Neural cell (in vitro differentiated cells): Measurements from ENCODE around the gene ITPR2. TPM values are rescaled to one million over a fixed set of nuclear protein-coding genes. Genes with fewer than 3 reads are reported as not detected.

Experiments used
- H2AFZ ChIP-seq: fragments of 200-600, 300-800 bp; sonication (generic), shearing (Covaris generic); 2 replicates; pipeline ENCODE4 v1.6.0; 2014; ENCODE audit warnings: low read depth, mild to moderate bottlenecking, antibody characterized with exemption, low read length, moderate library complexity
- H3F3A ChIP-seq: fragments of 200-600 bp; shearing (Covaris generic); 2 replicates; pipeline ENCODE4 v1.6.1; 2016; ENCODE audit warnings: mild to moderate bottlenecking, moderate library complexity, mixed read lengths, antibody characterized with exemption, low read length; ENCODE audit not compliant: insufficient read depth, poor library complexity, severe bottlenecking
- H3K27ac ChIP-seq: fragments of 200-600, 300-800 bp; sonication (generic), shearing (Covaris generic); 2 replicates; pipeline ENCODE4 v1.5.1; 2014; ENCODE audit warnings: mild to moderate bottlenecking, low read length, moderate library complexity
- H3K27me3 ChIP-seq: fragments of 300-800, 200-600 bp; sonication (generic), shearing (Covaris generic); 2 replicates; pipeline ENCODE4 v1.6.0; 2014; ENCODE audit warnings: mild to moderate bottlenecking, low read depth, low read length, moderate library complexity; ENCODE audit not compliant: insufficient read depth
- H3K36me3 ChIP-seq: fragments of 300-800, 200-600 bp; sonication (generic), shearing (Covaris generic); 2 replicates; pipeline ENCODE4 v1.5.1; 2014; ENCODE audit warnings: mild to moderate bottlenecking, antibody characterized with exemption, low read length, moderate library complexity; ENCODE audit not compliant: insufficient read depth
- H3K4me2 ChIP-seq: fragments of 300-800, 200-600 bp; sonication (generic), shearing (Covaris generic); 2 replicates; pipeline ENCODE4 v1.6.0; 2014; ENCODE audit warnings: mild to moderate bottlenecking, low read length
- H3K4me3 ChIP-seq: fragments of 300-800, 200-600 bp; sonication (generic), shearing (Covaris generic); 2 replicates; pipeline ENCODE4 v1.5.1; 2014; ENCODE audit warnings: mild to moderate bottlenecking, low read length, moderate library complexity
- H3K79me2 ChIP-seq: fragments of 200-600 bp; shearing (Covaris generic); replicated peaks from 2 replicates; pipeline ENCODE4 v1.6.0; 2014; ENCODE audit warnings: mild to moderate bottlenecking, low read length, moderate library complexity; ENCODE audit not compliant: insufficient read depth
- H3K9ac ChIP-seq: fragments of 300-800, 200-600 bp; sonication (generic), shearing (Covaris generic); 2 replicates; pipeline ENCODE4 v1.6.1; 2016; ENCODE audit warnings: mild to moderate bottlenecking, low read length, mixed read lengths
- H3K9me2 ChIP-seq: fragments of 200-600 bp; shearing (Covaris generic); 2 replicates; pipeline ENCODE4 v1.6.1; 2016; ENCODE audit warnings: mild to moderate bottlenecking, low read length, mixed read lengths; ENCODE audit not compliant: insufficient read depth
- H3K9me3 ChIP-seq: fragments of 200-600, 300-800 bp; sonication (generic), shearing (Covaris generic); 2 replicates; pipeline ENCODE4 v1.6.1; 2016; ENCODE audit warnings: mild to moderate bottlenecking, mixed run types, low read length, moderate library complexity, mixed read lengths
- H4K20me1 ChIP-seq: fragments of 200-600 bp; shearing (Covaris generic); 2 replicates; pipeline ENCODE4 v1.6.1; 2016; ENCODE audit warnings: mild to moderate bottlenecking, mixed run types; ENCODE audit not compliant: insufficient read depth
- CTCF ChIP-seq: fragments of 450-650 bp; IDR thresholded peaks from 2 replicates; pipeline ENCODE4 v1.5.1; 2014; ENCODE audit warnings: antibody characterized with exemption, mild to moderate bottlenecking, moderate library complexity; ENCODE audit not compliant: poor library complexity, severe bottlenecking
- EP300 ChIP-seq: fragments of 450-650 bp; conservative IDR thresholded peaks from 2 replicates; pipeline ENCODE4 v1.6.1; 2014; ENCODE audit warnings: antibody characterized with exemption, mild to moderate bottlenecking, moderate library complexity; ENCODE audit not compliant: poor library complexity, severe bottlenecking
- EZH2 ChIP-seq: fragments of 200-600, 300-800 bp; shearing (Covaris generic), sonication (generic); IDR thresholded peaks from 2 replicates; pipeline ENCODE4 v1.6.1; 2014; ENCODE audit warnings: antibody characterized with exemption, low read length, borderline replicate concordance, mild to moderate bottlenecking; ENCODE audit not compliant: insufficient read depth, poor library complexity, severe bottlenecking
- MXI1 ChIP-seq: fragments of 450-650 bp; conservative IDR thresholded peaks from 2 replicates; pipeline ENCODE4 v1.6.1; 2014; ENCODE audit warnings: antibody characterized with exemption, mild to moderate bottlenecking; ENCODE audit not compliant: poor library complexity, severe bottlenecking
- POLR2AphosphoS5 ChIP-seq: IDR thresholded peaks from 2 replicates; pipeline ENCODE4 v1.6.1; 2012
- RAD21 ChIP-seq: fragments of 450-650 bp; conservative IDR thresholded peaks from 2 replicates; pipeline ENCODE4 v1.6.1; 2014; ENCODE audit warnings: antibody characterized with exemption, mild to moderate bottlenecking, moderate library complexity
- SMC3 ChIP-seq: fragments of 450-650 bp; conservative IDR thresholded peaks from 2 replicates; pipeline ENCODE4 v1.6.1; 2014; ENCODE audit warnings: antibody characterized with exemption, mild to moderate bottlenecking, moderate library complexity; ENCODE audit not compliant: poor library complexity
- TAF1 ChIP-seq: IDR thresholded peaks from 2 replicates; pipeline ENCODE4 v1.6.1; 2012; ENCODE audit warnings: low read depth
- polyA plus RNA-seq: library from polyadenylated mRNA; depleted of rRNA; stranded (reverse); fragments of >200 nt; gene quantifications from 2 replicates; pipeline ENCODE4 v1.2.3, GENCODE V29; 2014
- TF ChIP-seq, protein P1 (sequence below): IDR thresholded peaks from 2 replicates; pipeline ENCODE4 v1.6.1; 2012; ENCODE audit warnings: borderline replicate concordance

Gene ITPR2
- polyA plus RNA-seq, 1 donor from 2014 or later, result 2.0 TPM

DNA sequence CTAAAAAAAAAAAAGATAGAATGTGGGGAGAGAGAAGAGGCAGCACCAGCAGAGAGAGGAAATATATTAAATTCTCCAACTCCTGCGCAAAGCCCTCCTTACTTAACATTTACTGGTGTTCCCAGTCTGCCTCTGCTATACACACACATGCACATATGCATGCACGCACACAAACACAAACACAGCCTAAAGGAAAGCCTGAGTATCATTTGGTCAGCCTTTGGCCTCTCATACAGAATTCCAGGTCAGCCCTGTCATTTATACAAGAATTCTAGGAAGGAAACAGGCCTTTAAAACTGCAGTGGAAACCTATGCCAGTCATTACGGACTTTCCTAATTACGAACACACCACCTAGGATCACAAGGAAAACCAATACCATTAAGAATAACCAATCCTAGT, 269.4 kb downstream of the ITPR2 start:
- Histone ChIP-seq H3K4me2 (no peak overlapping the region), H3K4me3 (no peak overlapping the region), H3K9ac (no peak overlapping the region), H3K27ac (no peak overlapping the region), H3K79me2 (no peaks in the 10 kb centered on the region), H3K27me3 (no peaks in the 10 kb centered on the region), H3K9me2 (no peaks in the 10 kb centered on the region), H2AFZ (no peak overlapping the region), H3K9me3 (no peaks in the 10 kb centered on the region), H3F3A (no peaks in the 10 kb centered on the region), H4K20me1 (no peaks in the 10 kb centered on the region), H3K36me3 (no peaks in the 10 kb centered on the region)
- TF ChIP-seq RAD21 (no peak), TAF1 (no peak), EP300 (no peak), SMC3 (no peak), MXI1 (no peak), POLR2AphosphoS5 (no peak)

DNA sequence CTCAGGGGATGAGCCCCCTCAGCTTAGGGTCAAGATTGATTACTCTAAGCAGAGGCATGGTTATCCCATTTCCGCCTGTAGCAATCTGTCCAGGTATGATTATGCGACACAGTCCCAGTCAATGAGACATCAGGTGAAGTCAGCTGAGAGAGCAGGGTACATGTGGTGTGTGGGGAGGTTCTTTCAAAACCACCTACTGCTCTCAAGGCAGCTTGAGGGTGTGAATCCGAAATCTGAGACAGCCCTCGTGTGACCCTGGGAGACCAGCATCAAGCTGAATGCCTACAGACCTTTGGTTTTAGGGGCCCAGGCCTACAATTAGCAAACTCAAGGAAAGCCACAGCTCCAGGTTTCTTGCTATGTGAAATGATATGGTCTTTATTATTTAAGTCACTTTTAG, 275.7 kb downstream of the ITPR2 start:
- no peak overlapping the region for H3K4me3 ChIP-seq
- H4K20me1 ChIP-seq, result no peaks in the 10 kb centered on the region
- TF ChIP-seq MXI1 (no peak), TAF1 (no peak), POLR2AphosphoS5 (no peak), SMC3 (no peak), EP300 (no peak), CTCF (no peak), RAD21 (no peak), EZH2 (no peak)
- TF ChIP-seq, protein P1, sequence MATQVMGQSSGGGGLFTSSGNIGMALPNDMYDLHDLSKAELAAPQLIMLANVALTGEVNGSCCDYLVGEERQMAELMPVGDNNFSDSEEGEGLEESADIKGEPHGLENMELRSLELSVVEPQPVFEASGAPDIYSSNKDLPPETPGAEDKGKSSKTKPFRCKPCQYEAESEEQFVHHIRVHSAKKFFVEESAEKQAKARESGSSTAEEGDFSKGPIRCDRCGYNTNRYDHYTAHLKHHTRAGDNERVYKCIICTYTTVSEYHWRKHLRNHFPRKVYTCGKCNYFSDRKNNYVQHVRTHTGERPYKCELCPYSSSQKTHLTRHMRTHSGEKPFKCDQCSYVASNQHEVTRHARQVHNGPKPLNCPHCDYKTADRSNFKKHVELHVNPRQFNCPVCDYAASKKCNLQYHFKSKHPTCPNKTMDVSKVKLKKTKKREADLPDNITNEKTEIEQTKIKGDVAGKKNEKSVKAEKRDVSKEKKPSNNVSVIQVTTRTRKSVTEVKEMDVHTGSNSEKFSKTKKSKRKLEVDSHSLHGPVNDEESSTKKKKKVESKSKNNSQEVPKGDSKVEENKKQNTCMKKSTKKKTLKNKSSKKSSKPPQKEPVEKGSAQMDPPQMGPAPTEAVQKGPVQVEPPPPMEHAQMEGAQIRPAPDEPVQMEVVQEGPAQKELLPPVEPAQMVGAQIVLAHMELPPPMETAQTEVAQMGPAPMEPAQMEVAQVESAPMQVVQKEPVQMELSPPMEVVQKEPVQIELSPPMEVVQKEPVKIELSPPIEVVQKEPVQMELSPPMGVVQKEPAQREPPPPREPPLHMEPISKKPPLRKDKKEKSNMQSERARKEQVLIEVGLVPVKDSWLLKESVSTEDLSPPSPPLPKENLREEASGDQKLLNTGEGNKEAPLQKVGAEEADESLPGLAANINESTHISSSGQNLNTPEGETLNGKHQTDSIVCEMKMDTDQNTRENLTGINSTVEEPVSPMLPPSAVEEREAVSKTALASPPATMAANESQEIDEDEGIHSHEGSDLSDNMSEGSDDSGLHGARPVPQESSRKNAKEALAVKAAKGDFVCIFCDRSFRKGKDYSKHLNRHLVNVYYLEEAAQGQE, result no peak
- H3K27me3 ChIP-seq, result no peaks in the 10 kb centered on the region
- no peaks in the 10 kb centered on the region for H3K9me2 ChIP-seq
- no peak overlapping the region for H2AFZ ChIP-seq
- no peak overlapping the region for H3K27ac ChIP-seq
- H3K9me3 ChIP-seq, result no peaks in the 10 kb centered on the region
- no peak overlapping the region for H3K9ac ChIP-seq
- no peaks in the 10 kb centered on the region for H3F3A ChIP-seq
- H3K79me2 ChIP-seq, result no peaks in the 10 kb centered on the region
- no peaks in the 10 kb centered on the region for H3K36me3 ChIP-seq
- H3K4me2 ChIP-seq, result no peak overlapping the region

DNA sequence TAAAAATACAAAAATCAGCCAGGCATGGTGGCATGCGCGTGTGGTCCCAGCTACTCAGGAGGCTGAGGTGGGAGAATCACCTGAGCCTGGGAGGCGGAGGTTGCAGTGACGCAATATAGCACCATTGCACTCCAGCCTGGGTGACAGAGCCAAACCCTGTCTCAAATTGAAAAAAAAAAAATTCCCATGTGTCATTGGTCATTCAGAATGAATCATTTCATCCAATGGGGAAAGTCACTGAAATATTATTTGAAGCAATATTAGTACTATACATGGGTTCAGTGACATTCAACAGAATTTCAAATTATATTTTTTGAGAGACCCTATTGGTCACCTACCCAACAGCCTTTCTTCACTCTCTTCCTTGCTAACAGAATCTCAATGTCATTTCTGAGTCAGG, 276.1 kb downstream of the ITPR2 start:
- Histone ChIP-seq H3K9ac (no peak overlapping the region), H2AFZ (no peak overlapping the region), H3K4me3 (no peak overlapping the region), H3K9me3 (no peaks in the 10 kb centered on the region), H3K79me2 (no peaks in the 10 kb centered on the region), H3K36me3 (no peaks in the 10 kb centered on the region), H3K27ac (no peak overlapping the region), H3K4me2 (no peak overlapping the region), H3K9me2 (no peaks in the 10 kb centered on the region), H4K20me1 (no peaks in the 10 kb centered on the region), H3F3A (no peaks in the 10 kb centered on the region), H3K27me3 (no peaks in the 10 kb centered on the region)
- TF ChIP-seq EP300, result no peak
- no peak for TF ChIP-seq TAF1
- TF ChIP-seq EZH2, result no peak
- no peak for TF ChIP-seq RAD21
- no peak for TF ChIP-seq CTCF
